NCI-H1048 (cell line): ENCODE measurements around the gene ING3.
"Not testable (repeated sequence)": the region's sequence is repeated elsewhere in the genome, so short reads cannot be mapped to it uniquely, and the experiment has no call there.

Experiments used
- DNase-seq: peaks from one replicate; lab custom pipeline; 2025; lab: John Stamatoyannopoulos, UW

Gene ING3

DNA sequence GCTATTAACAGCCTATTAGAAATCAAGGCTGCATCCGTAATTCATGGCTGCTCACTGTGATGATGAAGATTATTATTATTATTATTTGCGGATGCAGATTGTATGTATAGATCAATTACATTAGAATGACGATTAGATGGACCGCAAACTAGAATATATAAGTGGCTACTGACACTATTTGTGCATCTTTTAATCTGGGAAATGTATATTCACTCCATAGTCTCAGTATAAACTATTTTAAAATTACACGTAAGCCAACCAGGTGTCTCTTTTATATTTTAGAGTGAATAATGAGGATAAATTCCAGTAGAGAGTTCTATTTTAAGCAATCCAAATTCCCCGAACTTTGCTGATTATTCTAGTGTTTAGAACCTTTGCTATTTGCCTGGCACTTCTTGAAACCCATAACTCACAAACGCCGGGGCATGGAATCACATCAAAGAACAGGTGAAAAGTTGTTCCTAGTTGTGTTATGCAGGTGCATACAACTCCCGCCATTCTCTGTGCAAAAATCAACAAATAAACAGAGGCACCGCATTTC lies 509 bp upstream of the ING3 start:
- DNase-seq, result no peak

DNA sequence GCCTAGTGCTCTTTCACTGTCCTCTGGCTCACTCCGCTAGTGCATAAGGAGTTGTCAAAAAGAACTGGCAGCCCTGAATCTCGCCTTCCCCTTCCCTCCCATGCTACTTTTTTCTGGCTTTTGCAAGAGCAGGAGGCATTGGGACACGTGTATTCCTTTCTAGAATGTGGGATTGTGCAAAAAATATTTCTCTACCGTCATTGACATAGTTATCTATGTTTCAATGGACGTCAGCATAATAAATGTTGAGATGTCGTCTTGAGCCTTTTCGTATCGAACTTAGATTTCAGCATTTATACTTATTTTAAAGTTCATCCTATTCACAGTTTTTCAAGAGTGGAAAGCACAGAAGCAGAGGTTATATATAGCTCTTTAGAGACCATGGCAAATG lies 727 bp downstream of the ING3 start:
- DNase-seq, result no peak

DNA sequence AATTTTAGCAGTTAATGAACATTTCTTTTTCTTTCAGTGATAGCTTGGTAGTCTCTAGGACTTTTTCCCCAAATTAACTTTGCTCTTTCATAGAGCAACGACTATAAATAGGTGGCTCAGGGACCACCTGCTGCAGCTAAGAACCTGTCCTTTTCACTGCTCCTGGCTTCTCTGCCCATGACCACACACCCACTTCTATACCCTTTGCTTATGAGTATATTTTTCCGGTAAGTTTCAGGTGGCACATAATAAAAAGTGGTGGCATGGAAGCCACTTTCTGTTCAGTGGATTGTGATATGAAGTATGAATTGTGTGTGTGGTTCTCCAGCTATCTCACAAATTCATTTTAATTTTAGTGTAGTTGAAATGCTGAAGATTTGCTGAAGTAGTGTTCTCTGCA lies 1.2 kb downstream of the ING3 start:
- no peak for DNase-seq

DNA sequence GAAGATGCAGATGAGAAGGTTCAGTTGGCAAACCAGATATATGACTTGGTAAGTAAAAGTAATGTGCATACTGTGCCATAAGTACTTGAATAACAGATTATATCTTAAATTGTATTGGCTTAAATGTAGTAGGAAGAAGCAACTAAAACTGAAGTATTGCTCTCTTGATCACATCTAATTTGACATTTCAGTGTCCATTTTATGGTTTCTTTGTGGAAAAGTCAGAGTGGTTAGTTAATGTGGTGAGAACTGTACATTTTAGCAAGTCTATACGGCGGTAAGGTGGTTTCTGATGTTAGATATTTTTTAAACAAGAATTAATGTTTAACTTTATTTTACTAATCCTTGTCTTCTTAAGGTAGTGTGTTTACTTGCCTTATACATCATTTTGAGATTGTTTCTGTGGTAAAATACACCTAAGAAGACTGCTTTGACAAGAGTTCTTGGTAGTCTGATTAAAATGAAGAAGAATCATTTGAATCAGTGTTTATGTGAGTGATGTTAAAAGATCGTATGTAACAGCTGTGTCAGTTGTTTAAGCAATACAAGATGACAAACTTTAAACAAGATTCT lies 5.1 kb downstream of the ING3 start:
- DNase-seq, result no peak

DNA sequence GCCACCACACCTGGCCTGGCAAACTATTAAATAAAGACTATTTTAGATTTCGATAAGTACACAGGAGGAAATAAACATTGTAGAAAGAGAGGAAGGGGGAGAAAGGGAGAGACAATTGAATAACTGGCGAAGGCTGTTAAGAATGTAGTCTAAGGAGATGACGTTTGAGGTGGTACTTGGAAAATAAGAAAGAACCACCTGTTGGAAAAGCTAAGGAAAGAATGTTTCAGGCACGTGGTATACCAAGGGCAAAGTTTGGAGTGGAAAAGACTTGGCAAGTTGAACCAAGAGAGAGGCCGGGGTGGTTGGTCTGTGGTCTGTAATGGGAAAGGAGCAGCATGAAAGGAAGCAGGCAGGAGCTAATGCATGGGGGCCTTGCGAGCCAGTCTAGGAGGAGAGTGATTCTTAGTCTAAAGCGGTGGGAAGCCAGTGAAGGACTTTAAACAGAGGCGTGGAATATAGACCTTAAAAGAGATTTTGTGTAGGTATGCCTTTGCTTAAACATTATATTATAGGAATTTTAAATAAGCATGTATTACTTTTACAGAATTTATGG lies 9.4 kb downstream of the ING3 start:
- no peak for DNase-seq

DNA sequence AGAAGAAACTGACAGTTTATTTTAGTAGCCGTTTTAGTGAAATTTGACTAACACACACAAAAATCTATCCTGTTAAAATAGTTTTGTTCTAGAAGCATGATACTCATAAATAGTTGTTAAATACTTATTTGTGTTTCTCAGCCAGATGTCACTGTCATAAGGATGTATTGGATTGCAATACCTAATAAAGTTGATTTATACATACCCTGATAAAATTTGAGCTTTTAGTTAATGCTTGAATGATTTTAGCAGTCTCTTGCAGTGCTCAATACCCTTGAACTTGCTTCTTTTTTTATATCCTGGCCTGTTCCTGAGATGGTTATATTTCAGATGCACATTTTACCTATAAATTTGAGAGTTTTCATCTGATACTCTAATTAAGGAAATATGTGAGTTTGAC lies 10.1 kb downstream of the ING3 start:
- no peak for DNase-seq

DNA sequence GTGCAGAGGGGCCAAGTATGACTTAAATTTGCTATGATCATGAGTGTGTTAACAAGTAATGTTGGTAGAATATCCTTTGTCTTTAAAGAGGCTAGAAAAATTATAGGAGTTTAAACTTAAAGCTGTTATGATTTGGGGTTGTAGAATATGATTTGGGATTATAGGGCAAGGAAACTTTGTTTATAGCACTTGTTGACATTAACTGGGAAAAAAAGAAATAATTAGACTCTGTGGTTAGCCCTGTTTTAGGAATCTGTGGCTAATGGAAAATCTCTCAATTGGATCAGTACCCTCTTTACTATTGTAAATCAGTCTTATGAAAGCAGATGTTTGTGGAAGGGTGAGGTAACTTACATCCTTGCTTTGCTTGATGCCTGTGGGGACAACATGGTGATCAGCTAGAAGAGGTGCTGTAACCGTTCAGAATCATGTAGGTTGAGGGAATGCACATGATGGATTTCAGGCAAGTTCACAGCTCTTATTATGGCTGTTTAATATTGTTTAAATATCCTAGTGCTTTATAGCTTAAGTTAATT lies 11.1 kb downstream of the ING3 start:
- DNase-seq, result no peak

DNA sequence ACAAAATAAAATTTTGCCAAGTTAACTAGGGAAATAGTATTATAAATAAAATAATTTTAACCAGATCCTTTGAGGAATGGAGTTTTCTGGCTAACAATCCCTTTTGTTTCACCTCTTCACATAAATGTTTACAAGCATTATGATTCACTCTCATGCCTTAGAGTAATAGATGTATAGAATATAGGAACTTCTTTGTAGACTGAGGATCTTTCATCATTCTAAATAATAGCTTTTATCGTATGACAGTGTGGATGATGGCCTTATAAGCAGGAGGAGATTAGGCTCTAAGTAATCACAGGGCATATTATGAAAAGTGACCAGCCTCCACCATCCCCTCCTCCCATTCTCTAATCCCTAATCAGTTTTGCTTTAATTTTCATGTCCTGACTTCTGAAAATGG lies 13.5 kb downstream of the ING3 start:
- DNase-seq, result no peak

DNA sequence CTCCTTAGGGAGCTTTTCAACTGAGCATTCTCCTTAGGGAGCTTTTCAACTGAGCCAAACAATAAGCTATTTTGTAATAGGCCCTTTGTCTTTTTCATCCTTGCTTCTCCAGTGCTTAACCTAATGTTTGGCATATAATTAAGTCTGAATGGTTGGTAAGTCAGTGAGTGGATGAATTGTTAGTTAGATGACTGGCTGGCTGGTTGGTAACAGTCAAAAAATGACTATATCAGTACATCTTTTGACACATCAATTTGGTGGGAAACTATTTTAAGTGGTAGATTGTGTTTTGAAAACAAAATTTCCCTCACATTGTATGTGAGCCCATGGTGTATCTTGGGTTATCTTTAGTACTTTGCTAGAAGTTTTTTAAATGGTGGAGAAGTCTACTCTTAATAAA lies 16.4 kb downstream of the ING3 start:
- no peak for DNase-seq

DNA sequence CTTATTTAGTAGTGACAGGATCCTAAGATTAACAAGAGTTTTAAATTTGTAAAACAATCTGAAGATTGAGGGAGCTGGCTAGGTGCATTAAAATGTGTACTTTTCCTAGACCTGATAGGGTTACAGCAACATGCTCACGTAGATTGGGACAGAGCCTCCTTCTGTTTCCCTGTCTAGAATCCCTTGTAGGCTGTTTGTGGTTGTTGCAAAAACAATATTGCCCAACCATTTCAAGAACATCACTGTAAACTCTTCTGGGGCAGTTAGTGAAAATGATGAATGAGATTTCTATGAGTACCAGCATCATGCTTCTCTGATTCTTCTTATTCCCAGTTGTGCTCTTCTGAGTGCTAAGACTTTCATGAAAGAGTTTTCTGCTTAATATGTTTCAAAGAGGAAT lies 23.3 kb downstream of the ING3 start:
- DNase-seq, result no peak

DNA sequence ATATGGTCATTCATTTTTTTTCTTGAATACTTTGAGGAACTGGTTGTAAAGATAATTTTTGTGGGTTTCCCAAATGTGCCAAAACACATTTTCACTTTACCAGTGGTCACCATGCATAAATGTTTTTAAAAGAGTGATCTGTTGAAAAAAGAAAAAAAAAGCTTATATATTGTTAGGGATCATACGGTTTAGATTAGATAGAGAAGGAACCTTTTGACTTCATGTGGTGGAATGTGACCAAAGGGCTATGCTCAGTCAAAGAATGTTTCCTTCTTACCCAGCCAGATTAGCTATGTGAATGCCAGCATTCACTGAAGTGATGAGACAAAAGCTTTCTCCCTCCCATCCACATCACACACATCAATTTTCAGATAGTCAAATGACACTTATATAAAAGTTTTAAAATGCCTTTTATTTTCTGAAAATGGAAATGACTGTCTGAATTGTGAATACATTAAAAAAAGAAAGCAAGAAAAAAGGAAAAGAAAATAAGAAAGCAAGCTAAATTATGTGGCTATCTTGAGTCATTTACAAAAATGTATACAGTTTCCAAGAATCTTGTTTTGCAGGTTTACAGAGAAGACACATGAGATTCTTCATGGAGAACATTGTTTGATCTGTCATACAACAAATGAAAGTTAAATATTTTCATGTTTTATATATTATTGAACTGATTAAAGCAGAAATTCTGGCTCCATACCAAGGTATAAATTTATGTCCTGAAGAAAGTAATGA lies 29.4 kb downstream of the ING3 start:
- no peak for DNase-seq

DNA sequence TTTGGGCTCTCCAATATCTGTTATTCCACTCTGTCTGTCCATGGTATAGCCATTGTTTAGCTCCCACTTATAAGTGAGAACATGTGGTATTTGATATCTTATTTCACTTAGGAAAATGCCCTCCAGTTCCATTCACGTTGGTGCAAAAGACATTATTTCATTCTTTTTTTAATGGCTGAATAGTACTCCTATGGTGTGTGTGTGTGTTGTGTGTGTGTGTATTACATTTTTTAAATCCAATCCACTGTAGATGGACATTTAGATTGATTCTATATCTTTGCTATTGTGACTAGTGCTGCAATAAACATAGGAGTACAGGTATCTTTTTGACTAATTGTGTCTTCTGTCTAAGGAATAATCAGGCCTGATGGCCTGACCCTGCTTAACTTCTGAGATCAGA lies 30.5 kb downstream of the ING3 start:
- DNase-seq, result no peak

DNA sequence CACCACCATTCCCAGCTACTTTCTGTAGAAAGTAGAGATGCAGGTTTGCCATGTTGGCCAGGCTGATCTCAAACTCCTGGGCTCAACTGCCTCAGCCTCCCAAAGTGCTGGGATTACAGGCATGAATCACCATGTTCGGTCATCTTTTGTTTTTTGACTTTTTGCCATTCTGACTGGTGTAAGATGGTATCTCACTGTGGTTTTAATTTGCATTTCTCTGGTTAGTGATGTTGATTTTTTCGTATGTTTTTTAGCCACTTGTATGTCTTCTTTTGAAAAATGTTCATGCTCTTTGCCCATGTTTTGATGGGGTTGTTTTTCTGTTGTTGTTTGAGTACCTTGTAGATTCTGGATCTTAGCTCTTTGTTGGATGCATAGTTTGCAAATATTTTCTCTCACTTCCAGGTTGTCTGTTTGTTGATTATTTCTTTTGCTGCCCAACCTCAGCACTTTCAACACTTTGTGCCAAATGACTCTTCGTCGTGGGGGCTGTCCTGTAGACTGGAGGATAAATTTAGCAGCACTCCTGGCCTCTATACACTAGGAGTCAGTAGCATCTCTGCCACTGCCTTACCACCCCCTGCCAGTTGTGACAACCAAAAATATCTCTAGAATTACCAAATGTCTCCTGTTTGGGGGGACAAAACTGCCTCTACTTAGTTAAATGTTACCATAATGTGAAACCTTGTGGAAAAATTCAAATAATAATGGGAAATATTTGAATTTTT lies 31.5 kb downstream of the ING3 start:
- no peak for DNase-seq

DNA sequence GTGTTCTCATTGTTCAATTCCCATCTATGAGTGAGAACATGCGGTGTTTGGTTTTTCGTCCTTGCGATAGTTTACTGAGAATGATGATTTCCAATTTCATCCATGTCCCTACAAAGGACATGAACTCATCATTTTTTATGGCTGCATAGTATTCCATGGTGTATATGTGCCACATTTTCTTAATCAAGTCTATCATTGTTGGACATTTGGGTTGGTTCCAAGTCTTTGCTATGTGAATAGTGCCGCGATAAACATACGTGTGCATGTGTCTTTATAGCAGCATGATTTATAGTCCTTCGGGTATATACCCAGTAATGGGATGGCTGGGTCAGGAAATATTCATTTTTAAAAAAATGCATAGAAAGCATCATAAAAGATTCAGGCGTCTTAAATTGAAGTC lies 33.0 kb downstream of the ING3 start:
- DNase-seq, result not testable (repeated sequence)

DNA sequence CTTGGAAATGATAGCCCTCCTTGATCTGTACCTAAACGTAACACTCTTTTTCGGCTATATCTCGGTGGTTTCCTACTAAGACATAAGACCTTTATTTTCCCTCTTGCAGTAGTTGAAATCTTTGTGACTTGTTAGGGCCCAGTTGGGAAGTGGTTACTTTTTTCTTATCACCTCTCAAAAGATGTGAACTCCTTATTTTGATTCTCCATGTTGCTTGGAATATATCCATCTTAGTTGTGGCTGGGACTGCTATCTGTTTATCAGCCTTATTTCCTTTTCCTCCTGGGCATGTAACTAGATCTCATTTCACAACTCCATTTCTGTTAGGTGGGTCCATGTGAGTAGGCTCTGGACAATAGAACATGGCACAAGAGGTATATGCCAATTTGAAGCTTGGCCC lies 33.8 kb downstream of the ING3 start:
- DNase-seq, result no peak

DNA sequence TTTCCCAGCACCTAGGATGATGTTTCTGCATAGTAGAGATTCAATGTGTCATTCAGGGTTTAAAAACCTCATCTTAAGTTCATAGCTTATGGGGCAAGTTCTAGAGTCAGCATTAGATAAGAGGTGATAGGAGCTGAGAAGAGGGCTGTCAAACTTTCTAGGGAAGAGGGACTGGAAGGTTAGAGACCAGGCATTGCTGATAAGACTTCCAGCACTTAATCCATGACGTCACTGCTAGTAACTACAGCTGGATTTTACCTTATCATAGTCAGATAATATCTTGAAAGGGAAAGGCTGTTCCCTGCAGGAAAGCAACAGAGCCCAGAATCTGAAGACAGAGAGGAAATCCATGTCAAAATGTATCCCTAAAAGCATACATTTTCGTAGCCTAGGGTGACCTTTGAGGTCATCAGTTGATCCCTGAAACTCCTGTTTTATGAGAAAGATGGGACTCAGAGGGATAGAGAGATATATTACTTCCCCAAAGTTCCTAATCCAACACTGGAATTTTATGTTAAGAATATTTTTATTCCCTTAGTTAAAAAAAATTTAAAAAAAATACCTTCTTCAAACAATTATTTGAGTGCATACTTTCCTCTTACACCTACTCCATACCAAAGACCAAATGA lies 34.7 kb downstream of the ING3 start:
- no peak for DNase-seq

DNA sequence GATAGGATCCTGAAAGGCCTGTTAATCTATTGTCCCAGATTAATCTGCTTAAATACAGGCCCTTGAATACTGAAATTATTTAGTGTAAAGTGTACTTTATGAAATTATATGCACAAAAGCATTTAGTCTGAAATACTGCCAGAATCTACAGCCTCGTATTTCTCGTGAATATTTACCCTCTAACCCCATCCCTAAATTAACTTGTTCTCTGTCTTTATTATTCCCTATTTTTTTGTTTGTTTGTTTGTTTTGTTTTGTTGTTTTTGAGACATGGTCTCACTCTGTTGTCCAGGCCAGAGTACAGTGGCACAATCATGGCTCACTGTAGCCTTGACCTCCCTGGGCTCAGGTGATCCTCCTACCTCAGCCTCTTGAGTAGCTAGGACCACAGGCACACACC lies 35.3 kb downstream of the ING3 start:
- DNase-seq, result no peak

DNA sequence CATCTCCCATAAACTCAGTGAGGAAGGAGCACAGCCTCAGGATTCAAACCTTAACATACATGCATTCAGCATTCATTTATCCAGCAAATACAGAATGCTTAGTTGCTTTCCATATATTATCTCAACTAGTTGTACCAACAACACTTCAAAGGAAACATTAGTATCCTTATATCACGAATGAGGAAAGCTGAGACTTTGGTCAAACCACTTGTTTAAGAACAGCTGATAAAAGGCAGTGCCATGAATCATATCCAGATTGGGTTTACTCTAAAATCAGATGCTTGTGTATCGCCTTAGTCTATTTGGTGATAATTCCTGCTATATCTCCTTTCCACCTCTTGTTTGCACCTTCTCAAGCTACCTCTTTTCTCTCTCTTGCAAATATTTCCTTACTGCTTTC lies 36.1 kb downstream of the ING3 start:
- DNase-seq, result no peak

DNA sequence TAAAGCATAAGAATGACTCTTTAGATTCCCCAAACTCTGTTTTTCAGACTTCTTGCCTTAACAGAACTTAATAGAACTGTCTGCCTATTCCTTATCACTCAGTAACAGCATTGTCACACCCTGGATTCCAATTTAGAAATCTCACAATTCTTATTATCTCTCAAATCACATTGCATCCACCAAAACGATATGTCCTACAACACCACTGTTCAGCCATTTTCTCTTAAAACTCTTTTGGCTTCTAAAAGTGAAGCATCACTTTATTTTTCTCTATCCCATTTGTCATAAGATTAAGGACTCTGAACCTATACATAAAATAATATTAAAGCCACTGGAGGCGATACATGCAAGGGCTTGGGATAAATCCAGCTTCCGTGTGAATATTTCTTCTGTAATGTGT lies 36.7 kb downstream of the ING3 start:
- DNase-seq, result no peak

DNA sequence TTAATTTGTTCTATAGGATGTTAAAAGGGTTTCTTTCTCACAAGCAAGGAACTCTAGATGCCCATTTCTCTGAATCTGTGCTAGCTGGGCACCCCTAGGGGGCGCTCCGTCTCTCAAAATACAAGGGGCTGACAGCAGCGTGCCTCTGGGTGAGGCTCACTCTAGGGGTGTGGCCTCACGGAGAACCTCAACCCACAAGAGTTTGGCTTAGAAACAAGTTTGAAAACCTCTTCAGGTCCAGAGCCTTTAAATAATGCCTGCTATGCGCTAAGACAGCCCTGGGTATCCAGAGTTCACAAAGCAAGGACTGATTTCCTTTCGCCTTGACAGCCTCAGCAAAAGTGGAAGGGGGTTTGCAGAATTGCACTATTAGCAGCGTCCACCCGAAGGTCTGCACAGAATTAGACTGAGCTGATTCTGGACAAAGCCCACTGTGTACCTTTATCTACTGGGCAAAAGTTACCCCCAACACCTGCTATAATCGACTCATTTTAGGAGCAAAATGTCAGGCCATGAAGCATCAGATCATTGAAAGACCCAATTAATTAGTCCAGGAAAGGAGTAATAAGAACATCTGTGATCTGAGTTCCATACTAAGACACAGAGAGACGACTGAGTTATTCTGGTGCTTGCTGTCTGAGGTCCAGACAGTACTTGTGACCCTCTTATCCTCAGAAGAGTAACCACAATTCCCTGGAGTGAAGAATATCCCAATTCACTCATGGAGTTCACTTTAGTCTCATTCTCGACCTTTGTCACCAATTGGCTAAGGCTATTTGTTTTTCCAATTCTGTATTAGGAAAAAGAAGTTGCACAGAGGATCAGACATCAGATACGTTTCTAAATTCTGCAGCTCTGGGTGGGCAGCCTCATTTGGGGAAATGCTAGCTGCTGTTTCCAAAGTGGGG lies 37.4 kb downstream of the ING3 start:
- peak; percentile 81 for DNase-seq

DNA sequence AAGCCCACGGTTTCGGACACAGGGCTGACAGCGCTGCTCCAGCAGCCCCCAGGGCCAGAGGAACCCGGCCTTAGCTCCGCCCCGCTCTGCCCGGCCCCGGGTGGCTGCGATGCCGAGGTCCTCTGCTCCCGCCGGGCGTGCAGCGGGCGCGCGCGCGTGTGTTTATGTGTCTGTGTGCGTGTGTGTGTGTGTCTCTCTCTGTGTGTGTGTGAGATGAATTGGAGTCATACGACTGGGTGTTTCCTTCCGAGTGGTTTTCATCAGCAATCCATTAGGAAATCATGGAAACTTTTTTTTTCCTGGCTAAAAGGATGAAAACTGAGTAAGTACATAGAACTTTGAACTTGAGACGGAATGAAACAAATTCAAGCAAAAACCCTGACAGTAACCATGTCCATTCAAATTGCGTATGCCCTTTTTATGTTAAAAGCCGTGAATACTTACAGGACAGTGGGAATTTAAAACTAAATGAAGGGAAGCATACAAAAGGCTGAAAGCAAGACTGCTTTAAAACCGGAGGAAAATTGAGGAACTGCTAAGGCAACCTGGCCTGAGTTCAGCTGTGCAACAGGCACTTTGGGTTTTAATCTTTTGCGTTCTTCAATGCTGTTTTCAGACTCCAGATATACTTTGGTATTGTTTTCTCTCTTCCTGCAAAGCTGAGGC lies 38.1 kb downstream of the ING3 start, which contains the start of gene CPED1:
Gene CPED1, plus strand, starts transcription at position 121 of the 666 bp plus-strand sequence. CDS start 911 bp downstream, outside the sequence.
- DNase-seq, result no peak
